ENCODE measurements around the gene CCR2. TPM values are rescaled to one million over a fixed set of nuclear protein-coding genes. Genes with fewer than 3 reads are reported as not detected.

CCR2 gene
- polyA plus RNA-seq, 3 donors = 20.5 to 181 (median 145) TPM

DNA sequence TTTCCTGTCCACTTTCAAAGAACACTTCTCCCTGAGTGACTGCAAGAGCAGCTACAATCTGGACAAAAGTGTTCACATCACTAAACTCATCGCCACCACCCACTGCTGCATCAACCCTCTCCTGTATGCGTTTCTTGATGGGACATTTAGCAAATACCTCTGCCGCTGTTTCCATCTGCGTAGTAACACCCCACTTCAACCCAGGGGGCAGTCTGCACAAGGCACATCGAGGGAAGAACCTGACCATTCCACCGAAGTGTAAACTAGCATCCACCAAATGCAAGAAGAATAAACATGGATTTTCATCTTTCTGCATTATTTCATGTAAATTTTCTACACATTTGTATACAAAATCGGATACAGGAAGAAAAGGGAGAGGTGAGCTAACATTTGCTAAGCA lies 54.9 kb downstream of the CCR2 start:
- WGBS (ENCODE audit: insufficient coverage) = 100% methylated on average over 2 of the region's 7 CpGs
- Mint-ChIP-seq H3K36me3 (peaks cover 21 to 26% of the 10 kb centered on the region in 2 donors), H3K9me3 (no peaks in the 10 kb centered on the region), H3K4me3 (peak overlapping the region in 1 of 2 donors; percentile 31), H3K27me3 (ENCODE audit: low read depth in 3 of 3) (peaks cover 0 to 8% (median 0%) of the 10 kb centered on the region in 3 donors), H3K4me1 (peaks cover 66% of the 10 kb centered on the region), H3K27ac (peak overlapping the region in 2 of 7 donors; percentile 50 to 100)
- Histone ChIP-seq H3K9ac (ENCODE audit: insufficient read depth, low read length, poor library complexity, severe bottlenecking) (no peak overlapping the region), H3K36me3 (replicated peaks in 1 of 2; ENCODE audit: control insufficient read depth in 1 of 2, insufficient read depth in 2 of 2, low read length in 2 of 2) (peaks cover 6 to 9% of the 10 kb centered on the region in 2 donors), H3K27ac (ENCODE audit: low read depth in 1 of 2, low read length in 2 of 2) (no peak overlapping the region), H3K4me3 (replicated peaks in 1 of 3; ENCODE audit: low read depth in 2 of 3, low read length in 3 of 3) (no peak overlapping the region), H3K4me2 (replicated peaks; ENCODE audit: extremely low read depth, low read length, poor library complexity, severe bottlenecking) (no peak overlapping the region), H3K4me1 (ENCODE audit: control insufficient read depth in 1 of 2, insufficient read depth in 2 of 2, low read length in 2 of 2) (peaks cover 43 to 55% of the 10 kb centered on the region in 2 donors), H3K27me3 (ENCODE audit: control insufficient read depth in 2 of 2, insufficient read depth in 2 of 2, low read length in 2 of 2) (no peaks in the 10 kb centered on the region), H4K20me1 (ENCODE audit: insufficient read depth, low read length) (no peaks in the 10 kb centered on the region), H2AFZ (ENCODE audit: insufficient read depth, low read depth, low read length, poor library complexity, severe bottlenecking) (no peak overlapping the region), H3K79me2 (ENCODE audit: insufficient read depth, low read length) (peaks cover 10% of the 10 kb centered on the region), H3K9me3 (replicated peaks in 1 of 2; ENCODE audit: control insufficient read depth in 1 of 2, insufficient read depth in 1 of 2, low read length in 2 of 2) (no peaks in the 10 kb centered on the region)
- intact Hi-C loops (cut with micrococcal nuclease) = loop anchor here in 1 of 2 donors (5.0 to 10.0 kb wide), 3 partner anchors 42 to 1242 kb away; no protein-coding TSS in a partner anchor
- no peak for DNase-seq
- TF ChIP-seq, protein P1, sequence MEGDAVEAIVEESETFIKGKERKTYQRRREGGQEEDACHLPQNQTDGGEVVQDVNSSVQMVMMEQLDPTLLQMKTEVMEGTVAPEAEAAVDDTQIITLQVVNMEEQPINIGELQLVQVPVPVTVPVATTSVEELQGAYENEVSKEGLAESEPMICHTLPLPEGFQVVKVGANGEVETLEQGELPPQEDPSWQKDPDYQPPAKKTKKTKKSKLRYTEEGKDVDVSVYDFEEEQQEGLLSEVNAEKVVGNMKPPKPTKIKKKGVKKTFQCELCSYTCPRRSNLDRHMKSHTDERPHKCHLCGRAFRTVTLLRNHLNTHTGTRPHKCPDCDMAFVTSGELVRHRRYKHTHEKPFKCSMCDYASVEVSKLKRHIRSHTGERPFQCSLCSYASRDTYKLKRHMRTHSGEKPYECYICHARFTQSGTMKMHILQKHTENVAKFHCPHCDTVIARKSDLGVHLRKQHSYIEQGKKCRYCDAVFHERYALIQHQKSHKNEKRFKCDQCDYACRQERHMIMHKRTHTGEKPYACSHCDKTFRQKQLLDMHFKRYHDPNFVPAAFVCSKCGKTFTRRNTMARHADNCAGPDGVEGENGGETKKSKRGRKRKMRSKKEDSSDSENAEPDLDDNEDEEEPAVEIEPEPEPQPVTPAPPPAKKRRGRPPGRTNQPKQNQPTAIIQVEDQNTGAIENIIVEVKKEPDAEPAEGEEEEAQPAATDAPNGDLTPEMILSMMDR (IDR thresholded peaks at IDR 0.05) = no peak

DNA sequence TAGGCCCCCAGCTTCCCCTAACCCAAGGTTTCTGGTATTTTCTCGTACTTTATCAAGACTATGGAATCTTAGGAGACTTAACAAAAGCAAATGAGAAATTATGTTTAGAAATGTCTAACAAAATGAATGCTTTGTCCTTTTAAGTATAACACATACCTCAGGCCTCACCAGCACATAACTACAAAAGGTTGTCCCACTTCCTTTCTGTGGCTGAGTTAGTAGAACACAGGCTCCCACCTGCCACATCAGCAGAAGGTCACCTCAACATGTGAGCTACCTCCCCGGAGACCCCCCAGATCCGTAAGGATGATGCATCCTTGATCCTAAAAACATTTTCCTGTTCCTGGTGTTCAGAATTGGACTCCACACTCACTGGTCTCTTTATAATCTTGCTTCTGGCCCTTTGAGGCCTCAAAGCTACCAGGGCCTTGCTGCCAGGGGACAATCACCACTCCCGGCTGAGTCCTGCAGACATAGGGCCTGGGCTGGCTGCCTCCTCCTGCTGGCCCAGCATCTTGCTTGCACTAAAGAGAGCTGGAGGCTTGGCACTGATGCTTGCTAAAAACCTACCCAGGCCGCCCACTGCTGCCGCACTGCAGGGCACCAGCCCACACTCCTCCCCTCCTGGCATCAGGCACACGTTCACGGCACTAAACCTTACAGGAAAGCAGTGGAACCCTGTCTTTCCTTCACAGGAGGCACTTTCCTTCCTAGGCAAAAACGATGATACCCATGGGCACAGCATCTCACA lies 56.0 kb downstream of the CCR2 start:
- Histone ChIP-seq H3K79me2 (ENCODE audit: insufficient read depth, low read length) (peaks cover 10% of the 10 kb centered on the region), H3K27me3 (ENCODE audit: control insufficient read depth in 2 of 2, insufficient read depth in 2 of 2, low read length in 2 of 2) (no peaks in the 10 kb centered on the region), H3K9ac (ENCODE audit: insufficient read depth, low read length, poor library complexity, severe bottlenecking) (no peak overlapping the region), H3K4me2 (replicated peaks; ENCODE audit: extremely low read depth, low read length, poor library complexity, severe bottlenecking) (no peak overlapping the region), H3K4me3 (replicated peaks in 1 of 3; ENCODE audit: low read depth in 2 of 3, low read length in 3 of 3) (no peak overlapping the region), H4K20me1 (ENCODE audit: insufficient read depth, low read length) (no peaks in the 10 kb centered on the region), H3K27ac (ENCODE audit: low read depth in 1 of 2, low read length in 2 of 2) (no peak overlapping the region), H2AFZ (ENCODE audit: insufficient read depth, low read depth, low read length, poor library complexity, severe bottlenecking) (no peak overlapping the region), H3K4me1 (ENCODE audit: control insufficient read depth in 1 of 2, insufficient read depth in 2 of 2, low read length in 2 of 2) (peaks cover 34 to 46% of the 10 kb centered on the region in 2 donors), H3K9me3 (replicated peaks in 1 of 2; ENCODE audit: control insufficient read depth in 1 of 2, insufficient read depth in 1 of 2, low read length in 2 of 2) (no peaks in the 10 kb centered on the region), H3K36me3 (replicated peaks in 1 of 2; ENCODE audit: control insufficient read depth in 1 of 2, insufficient read depth in 2 of 2, low read length in 2 of 2) (peaks cover 6 to 9% of the 10 kb centered on the region in 2 donors)
- WGBS (ENCODE audit: insufficient coverage) = 98% methylated on average over 8 of the region's 9 CpGs
- no peak overlapping the region for H3K4me3 Mint-ChIP-seq
- no peaks in the 10 kb centered on the region for H3K9me3 Mint-ChIP-seq
- intact Hi-C loops (cut with micrococcal nuclease) = loop anchor here in 1 of 2 donors (5.0 to 10.0 kb wide), 3 partner anchors 43 to 1243 kb away; no protein-coding TSS in a partner anchor
- DNase-seq = no peak
- H3K27me3 Mint-ChIP-seq (ENCODE audit: low read depth in 3 of 3) = peaks cover 0 to 8% (median 0%) of the 10 kb centered on the region in 3 donors
- TF ChIP-seq, protein P1 (IDR thresholded peaks at IDR 0.05) = no peak
- H3K4me1 Mint-ChIP-seq = peaks cover 64% of the 10 kb centered on the region
- H3K27ac Mint-ChIP-seq = peak overlapping the region in 2 of 7 donors; percentile 39 to 54
- peaks cover 21 to 24% of the 10 kb centered on the region in 2 donors for H3K36me3 Mint-ChIP-seq

Other genes starting within 250 kb of the CCR2 start
- 100 to 1,000 TPM in 2 of 3 donors, 10 to 100 TPM in 1; 56.7 to 304 (median 233) TPM for gene CCR1, start 145.8 kb upstream of the CCR2 start, polyA plus RNA-seq
- under 1 TPM; 0.38 to 0.74 (median 0.44) TPM for gene CCR3, start 111.7 kb upstream of the CCR2 start, polyA plus RNA-seq
- 1 to 10 TPM; 1.2 to 3.6 (median 3.1) TPM for gene CCR5, start 16.8 kb downstream of the CCR2 start, polyA plus RNA-seq
- 10 to 100 TPM; 10.2 to 15.3 (median 11.7) TPM for gene CCRL2, start 53.1 kb downstream of the CCR2 start, polyA plus RNA-seq
- gene LTF, start 110.8 kb downstream of the CCR2 start, polyA plus RNA-seq = not detected
- gene RTP3, start 143.9 kb downstream of the CCR2 start, polyA plus RNA-seq = not detected
- gene LRRC2, start 212.2 kb downstream of the CCR2 start, polyA plus RNA-seq = not detected

Measured in CD14-positive monocyte (primary cell).